ENCODE data around the gene ACAN. TPM values are rescaled to one million over a fixed set of nuclear protein-coding genes. Genes with fewer than 3 reads are reported as not detected.

ACAN gene
- total and polyA plus RNA-seq, 2 of the 8 experiments (the other 6 are each of a cell fraction or from before 2014, with no cell fraction given) = 0.71 to 0.73 TPM

GRCh38 chr15:88792342-88793282 lies 10.6 kb upstream of the ACAN start (continued):
- TF ChIP-seq, protein P1, sequence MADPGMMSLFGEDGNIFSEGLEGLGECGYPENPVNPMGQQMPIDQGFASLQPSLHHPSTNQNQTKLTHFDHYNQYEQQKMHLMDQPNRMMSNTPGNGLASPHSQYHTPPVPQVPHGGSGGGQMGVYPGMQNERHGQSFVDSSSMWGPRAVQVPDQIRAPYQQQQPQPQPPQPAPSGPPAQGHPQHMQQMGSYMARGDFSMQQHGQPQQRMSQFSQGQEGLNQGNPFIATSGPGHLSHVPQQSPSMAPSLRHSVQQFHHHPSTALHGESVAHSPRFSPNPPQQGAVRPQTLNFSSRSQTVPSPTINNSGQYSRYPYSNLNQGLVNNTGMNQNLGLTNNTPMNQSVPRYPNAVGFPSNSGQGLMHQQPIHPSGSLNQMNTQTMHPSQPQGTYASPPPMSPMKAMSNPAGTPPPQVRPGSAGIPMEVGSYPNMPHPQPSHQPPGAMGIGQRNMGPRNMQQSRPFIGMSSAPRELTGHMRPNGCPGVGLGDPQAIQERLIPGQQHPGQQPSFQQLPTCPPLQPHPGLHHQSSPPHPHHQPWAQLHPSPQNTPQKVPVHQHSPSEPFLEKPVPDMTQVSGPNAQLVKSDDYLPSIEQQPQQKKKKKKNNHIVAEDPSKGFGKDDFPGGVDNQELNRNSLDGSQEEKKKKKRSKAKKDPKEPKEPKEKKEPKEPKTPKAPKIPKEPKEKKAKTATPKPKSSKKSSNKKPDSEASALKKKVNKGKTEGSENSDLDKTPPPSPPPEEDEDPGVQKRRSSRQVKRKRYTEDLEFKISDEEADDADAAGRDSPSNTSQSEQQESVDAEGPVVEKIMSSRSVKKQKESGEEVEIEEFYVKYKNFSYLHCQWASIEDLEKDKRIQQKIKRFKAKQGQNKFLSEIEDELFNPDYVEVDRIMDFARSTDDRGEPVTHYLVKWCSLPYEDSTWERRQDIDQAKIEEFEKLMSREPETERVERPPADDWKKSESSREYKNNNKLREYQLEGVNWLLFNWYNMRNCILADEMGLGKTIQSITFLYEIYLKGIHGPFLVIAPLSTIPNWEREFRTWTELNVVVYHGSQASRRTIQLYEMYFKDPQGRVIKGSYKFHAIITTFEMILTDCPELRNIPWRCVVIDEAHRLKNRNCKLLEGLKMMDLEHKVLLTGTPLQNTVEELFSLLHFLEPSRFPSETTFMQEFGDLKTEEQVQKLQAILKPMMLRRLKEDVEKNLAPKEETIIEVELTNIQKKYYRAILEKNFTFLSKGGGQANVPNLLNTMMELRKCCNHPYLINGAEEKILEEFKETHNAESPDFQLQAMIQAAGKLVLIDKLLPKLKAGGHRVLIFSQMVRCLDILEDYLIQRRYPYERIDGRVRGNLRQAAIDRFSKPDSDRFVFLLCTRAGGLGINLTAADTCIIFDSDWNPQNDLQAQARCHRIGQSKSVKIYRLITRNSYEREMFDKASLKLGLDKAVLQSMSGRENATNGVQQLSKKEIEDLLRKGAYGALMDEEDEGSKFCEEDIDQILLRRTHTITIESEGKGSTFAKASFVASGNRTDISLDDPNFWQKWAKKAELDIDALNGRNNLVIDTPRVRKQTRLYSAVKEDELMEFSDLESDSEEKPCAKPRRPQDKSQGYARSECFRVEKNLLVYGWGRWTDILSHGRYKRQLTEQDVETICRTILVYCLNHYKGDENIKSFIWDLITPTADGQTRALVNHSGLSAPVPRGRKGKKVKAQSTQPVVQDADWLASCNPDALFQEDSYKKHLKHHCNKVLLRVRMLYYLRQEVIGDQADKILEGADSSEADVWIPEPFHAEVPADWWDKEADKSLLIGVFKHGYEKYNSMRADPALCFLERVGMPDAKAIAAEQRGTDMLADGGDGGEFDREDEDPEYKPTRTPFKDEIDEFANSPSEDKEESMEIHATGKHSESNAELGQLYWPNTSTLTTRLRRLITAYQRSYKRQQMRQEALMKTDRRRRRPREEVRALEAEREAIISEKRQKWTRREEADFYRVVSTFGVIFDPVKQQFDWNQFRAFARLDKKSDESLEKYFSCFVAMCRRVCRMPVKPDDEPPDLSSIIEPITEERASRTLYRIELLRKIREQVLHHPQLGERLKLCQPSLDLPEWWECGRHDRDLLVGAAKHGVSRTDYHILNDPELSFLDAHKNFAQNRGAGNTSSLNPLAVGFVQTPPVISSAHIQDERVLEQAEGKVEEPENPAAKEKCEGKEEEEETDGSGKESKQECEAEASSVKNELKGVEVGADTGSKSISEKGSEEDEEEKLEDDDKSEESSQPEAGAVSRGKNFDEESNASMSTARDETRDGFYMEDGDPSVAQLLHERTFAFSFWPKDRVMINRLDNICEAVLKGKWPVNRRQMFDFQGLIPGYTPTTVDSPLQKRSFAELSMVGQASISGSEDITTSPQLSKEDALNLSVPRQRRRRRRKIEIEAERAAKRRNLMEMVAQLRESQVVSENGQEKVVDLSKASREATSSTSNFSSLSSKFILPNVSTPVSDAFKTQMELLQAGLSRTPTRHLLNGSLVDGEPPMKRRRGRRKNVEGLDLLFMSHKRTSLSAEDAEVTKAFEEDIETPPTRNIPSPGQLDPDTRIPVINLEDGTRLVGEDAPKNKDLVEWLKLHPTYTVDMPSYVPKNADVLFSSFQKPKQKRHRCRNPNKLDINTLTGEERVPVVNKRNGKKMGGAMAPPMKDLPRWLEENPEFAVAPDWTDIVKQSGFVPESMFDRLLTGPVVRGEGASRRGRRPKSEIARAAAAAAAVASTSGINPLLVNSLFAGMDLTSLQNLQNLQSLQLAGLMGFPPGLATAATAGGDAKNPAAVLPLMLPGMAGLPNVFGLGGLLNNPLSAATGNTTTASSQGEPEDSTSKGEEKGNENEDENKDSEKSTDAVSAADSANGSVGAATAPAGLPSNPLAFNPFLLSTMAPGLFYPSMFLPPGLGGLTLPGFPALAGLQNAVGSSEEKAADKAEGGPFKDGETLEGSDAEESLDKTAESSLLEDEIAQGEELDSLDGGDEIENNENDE (IDR thresholded peaks at IDR 0.05; ENCODE audit: insufficient replicate concordance, low read length) = no peak
- peak in 1 of 2 experiments; percentile 1; a peak in 1 of 4 replicates for TF ChIP-seq RAD21 (IDR thresholded peaks at IDR 0.05 in 1 of 2, conservative IDR thresholded peaks at IDR 0.05 in 1 of 2; ENCODE audit: low read depth in 2 of 2, low read length in 2 of 2)
